Dendritic cell treated with granulocyte-macrophage colony-stimulating factor and Interleukin-4, amounts not matched to agents 40 ng/mL and 50 ng/mL, for 4 days (primary cell): ENCODE results near the gene DCAKD.

Source experiments
- H3K27ac Mint-ChIP-seq: one replicate; pipeline ENCODE4 v1.8.0; 2022; ENCODE audit warnings: mild to moderate bottlenecking, mixed read lengths
- H3K27me3 Mint-ChIP-seq: one replicate; pipeline ENCODE4 v1.8.0; 2022; ENCODE audit warnings: mild to moderate bottlenecking, mixed read lengths
- H3K36me3 Mint-ChIP-seq: one replicate; pipeline ENCODE4 v1.8.0; 2022; ENCODE audit warnings: low read depth, mixed read lengths
- H3K4me1 Mint-ChIP-seq: one replicate; pipeline ENCODE4 v1.8.0; 2022; ENCODE audit warnings: low read depth, mixed read lengths
- H3K4me3 Mint-ChIP-seq: one replicate; pipeline ENCODE4 v1.8.0; 2022; ENCODE audit warnings: mild to moderate bottlenecking, moderate library complexity, mixed read lengths
- H3K9me3 Mint-ChIP-seq: one replicate; pipeline ENCODE4 v1.8.0; 2022; ENCODE audit warnings: mixed read lengths
- intact Hi-C: fragments of 100-400 bp; cut with micrococcal nuclease; formaldehyde crosslinking; loops from one replicate; pipeline ENCODE4 v1.15.0; 2022

DCAKD gene

DNA sequence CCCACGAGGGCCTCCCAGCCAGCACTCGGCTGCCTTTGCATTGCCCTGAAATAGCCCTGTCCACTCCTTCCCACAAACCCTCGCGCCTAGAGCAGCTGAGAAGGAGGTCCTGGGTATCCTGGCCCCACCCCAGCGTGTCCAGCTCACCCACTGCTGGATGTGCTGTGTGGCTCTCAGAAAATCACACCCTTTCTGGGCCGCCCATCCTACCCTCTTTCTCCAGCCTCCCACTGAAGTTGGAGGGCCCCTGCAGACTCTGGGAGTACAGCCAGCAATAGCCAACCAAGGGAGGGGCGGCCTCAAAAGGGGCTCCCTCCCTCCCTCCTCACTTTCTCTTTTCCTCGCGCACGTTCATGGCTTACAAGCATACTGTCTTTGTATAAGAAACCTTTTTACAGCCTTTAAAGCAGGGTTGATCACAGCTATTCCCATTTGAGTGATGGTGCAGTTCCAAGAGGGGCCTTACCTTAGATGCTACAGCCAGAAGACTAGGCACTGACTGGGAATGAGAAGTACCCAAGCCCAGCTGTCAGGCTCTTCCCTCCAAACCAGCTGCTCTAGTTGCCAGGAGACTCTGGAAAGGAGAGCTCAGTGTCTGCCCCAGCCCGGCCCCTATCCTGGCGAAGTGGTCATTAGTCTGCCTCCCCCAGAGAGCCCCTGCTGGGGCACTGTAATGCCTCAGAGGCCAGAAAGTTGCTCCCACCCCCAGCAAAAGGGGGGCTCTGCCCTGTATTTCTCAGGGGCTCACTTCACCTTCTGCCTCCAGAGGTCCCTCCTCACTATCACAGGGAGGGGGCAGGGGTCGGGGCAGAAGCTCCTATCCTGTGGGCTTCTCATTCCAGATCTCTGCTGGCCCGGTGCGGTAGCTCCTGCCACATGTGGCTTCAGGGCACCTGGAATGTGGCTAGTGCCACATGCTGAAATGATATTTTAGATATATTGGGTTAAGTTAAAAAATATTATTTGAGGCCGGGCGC lies 38.1 kb downstream of the DCAKD start:
- Mint-ChIP-seq H3K36me3 (no peaks in the 10 kb centered on the region), H3K27me3 (peaks cover 34% of the 10 kb centered on the region), H3K4me3 (no peak overlapping the region), H3K4me1 (peaks cover 12% of the 10 kb centered on the region), H3K27ac (no peak overlapping the region), H3K9me3 (no peaks in the 10 kb centered on the region)
- intact Hi-C loops, result no loop called here

- no peaks in the 10 kb centered on the region for H3K9me3 Mint-ChIP-seq
- peaks cover 34% of the 10 kb centered on the region for H3K27me3 Mint-ChIP-seq
- H3K27ac Mint-ChIP-seq, result no peak overlapping the region
- peaks cover 16% of the 10 kb centered on the region for H3K4me1 Mint-ChIP-seq
- no peaks in the 10 kb centered on the region for H3K36me3 Mint-ChIP-seq
- H3K4me3 Mint-ChIP-seq, result no peak overlapping the region
- intact Hi-C loops, result no loop called here
Observed at GRCh38 chr17:45011767-45012166, 39.7 kb downstream of the DCAKD start.

GRCh38 chr17:45009676-45010467 lies 41.6 kb downstream of the DCAKD start:
- Mint-ChIP-seq H3K27ac (no peak overlapping the region), H3K4me1 (peaks cover 16% of the 10 kb centered on the region), H3K27me3 (peaks cover 31% of the 10 kb centered on the region), H3K4me3 (no peak overlapping the region), H3K36me3 (no peaks in the 10 kb centered on the region), H3K9me3 (no peaks in the 10 kb centered on the region)
- intact Hi-C loops, result no loop called here

GRCh38 chr17:45008216-45008615 lies 43.2 kb downstream of the DCAKD start:
- Mint-ChIP-seq H3K27me3 (peaks cover 41% of the 10 kb centered on the region), H3K4me1 (peaks cover 16% of the 10 kb centered on the region), H3K27ac (no peak overlapping the region), H3K4me3 (no peak overlapping the region), H3K9me3 (no peaks in the 10 kb centered on the region), H3K36me3 (no peaks in the 10 kb centered on the region)
- intact Hi-C loops, result no loop called here

DNA sequence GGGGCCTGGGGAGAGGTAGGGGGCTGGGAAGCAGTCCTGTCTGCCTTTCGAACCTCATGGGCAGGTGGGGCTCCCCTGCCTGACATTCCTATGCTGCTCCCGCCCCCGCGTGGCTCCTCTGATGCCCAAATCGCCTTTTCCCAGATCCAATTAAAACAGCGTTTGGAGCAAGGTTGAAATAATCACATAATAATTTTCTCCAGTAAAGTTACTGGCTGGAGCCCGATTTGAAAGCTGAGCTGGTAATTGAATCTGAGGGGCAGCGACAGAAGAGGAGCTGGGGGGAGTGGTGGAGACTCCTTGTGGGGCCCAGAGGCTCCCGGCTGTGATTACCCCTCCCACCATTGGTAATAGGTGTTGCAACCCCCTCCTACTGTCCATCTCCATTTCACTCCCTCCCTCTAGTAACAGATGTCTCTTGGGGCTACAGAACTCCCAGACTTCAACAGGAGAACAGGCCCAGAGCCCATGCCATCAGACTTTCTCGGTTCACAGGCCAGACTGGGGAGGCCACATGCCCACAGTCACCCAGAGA lies 44.4 kb downstream of the DCAKD start:
- Mint-ChIP-seq H3K9me3 (no peaks in the 10 kb centered on the region), H3K27me3 (peaks cover 44% of the 10 kb centered on the region), H3K36me3 (no peaks in the 10 kb centered on the region), H3K27ac (no peak overlapping the region), H3K4me3 (no peak overlapping the region), H3K4me1 (peaks cover 16% of the 10 kb centered on the region)
- intact Hi-C loops, result no loop called here

GRCh38 chr17:45005700-45006099 lies 45.7 kb downstream of the DCAKD start:
- H3K9me3 Mint-ChIP-seq, result no peaks in the 10 kb centered on the region
- intact Hi-C loops, result no loop called here
- peaks cover 16% of the 10 kb centered on the region for H3K4me1 Mint-ChIP-seq

DNA sequence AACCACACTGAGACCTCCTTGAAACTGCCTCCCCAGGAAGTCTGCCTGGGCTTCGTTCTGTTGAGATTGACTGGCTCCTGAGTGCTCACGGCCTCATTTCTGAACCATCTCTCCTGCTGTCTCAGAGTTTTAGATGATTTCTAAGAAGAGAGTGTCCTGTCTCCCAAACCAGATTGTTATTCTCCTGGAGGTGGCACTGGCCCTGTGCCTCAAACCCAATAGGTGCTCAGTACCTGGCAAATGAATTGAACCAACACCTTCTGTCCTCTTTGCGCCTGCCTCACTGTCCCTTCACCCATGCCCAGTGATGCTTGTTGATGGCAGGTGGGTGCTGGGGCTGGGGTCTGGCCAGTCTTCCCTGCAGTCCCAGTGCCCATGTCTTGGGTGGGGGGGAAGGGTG lies 47.0 kb downstream of the DCAKD start:
- Mint-ChIP-seq H3K27ac (no peak overlapping the region), H3K4me3 (no peak overlapping the region), H3K9me3 (no peaks in the 10 kb centered on the region), H3K36me3 (no peaks in the 10 kb centered on the region), H3K27me3 (peaks cover 39% of the 10 kb centered on the region), H3K4me1 (peaks cover 8% of the 10 kb centered on the region)
- intact Hi-C loops, result no loop called here

More at GRCh38 chr17:45005700-45006099, 45.7 kb downstream of the DCAKD start:
- Mint-ChIP-seq H3K27ac (no peak overlapping the region), H3K36me3 (no peaks in the 10 kb centered on the region), H3K4me3 (no peak overlapping the region), H3K27me3 (peaks cover 42% of the 10 kb centered on the region)

- Mint-ChIP-seq H3K9me3 (no peaks in the 10 kb centered on the region), H3K4me1 (peaks cover 8% of the 10 kb centered on the region), H3K4me3 (no peak overlapping the region), H3K27me3 (peaks cover 36% of the 10 kb centered on the region), H3K36me3 (no peaks in the 10 kb centered on the region), H3K27ac (no peak overlapping the region)
- intact Hi-C loops, result no loop called here
Observed at GRCh38 chr17:45003877-45004276, 47.6 kb downstream of the DCAKD start.

DNA sequence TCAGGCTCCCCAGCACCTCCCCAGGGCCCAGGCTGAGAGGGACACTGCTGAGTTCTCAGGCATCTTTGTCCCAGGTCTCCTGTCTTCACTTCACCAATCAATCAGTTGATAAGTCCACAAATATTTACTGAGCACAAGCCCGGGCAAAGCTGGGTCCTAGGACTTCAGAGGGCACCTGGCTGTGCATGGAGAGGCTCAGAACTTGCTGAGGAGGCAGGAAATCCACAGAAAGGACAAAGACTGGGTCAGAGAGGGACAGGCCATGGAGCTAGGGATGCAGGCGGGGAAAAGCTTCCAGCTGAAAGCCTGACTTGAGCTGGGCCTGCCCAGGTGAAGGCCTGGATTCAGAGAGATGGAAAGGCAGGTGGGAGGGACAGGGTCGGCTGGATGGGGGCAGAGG lies 50.1 kb downstream of the DCAKD start:
- no peaks in the 10 kb centered on the region for H3K9me3 Mint-ChIP-seq
- H3K4me3 Mint-ChIP-seq, result no peak overlapping the region
- intact Hi-C loops, result no loop called here
- no peaks in the 10 kb centered on the region for H3K4me1 Mint-ChIP-seq
- no peak overlapping the region for H3K27ac Mint-ChIP-seq
- H3K36me3 Mint-ChIP-seq, result no peaks in the 10 kb centered on the region
- peaks cover 35% of the 10 kb centered on the region for H3K27me3 Mint-ChIP-seq

DNA sequence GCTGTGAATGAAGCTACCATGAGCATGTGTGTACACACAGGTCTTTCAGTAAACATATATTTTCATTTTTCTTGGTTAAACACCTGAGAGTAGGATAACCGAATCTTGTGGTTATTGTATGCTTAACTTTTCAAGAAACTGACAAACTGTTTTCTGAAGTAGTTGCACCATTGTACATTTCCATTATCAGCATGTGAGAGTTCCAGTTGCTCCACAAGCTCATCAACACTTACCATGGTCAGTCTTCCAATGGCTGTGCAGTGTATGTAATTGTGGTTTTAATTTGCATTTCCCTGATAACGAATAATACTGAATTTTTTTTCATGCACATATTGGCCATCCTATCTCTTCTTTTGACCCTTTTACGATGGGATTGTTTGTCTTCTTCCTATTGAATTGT lies 52.0 kb downstream of the DCAKD start:
- Mint-ChIP-seq H3K4me3 (no peak overlapping the region), H3K27ac (no peak overlapping the region)

GRCh38 chr17:44998646-44999045 lies 52.8 kb downstream of the DCAKD start:
- no peaks in the 10 kb centered on the region for H3K36me3 Mint-ChIP-seq
- no peaks in the 10 kb centered on the region for H3K9me3 Mint-ChIP-seq
- peaks cover 38% of the 10 kb centered on the region for H3K27me3 Mint-ChIP-seq
- intact Hi-C loops, result no loop called here
- H3K4me1 Mint-ChIP-seq, result no peaks in the 10 kb centered on the region
- H3K27ac Mint-ChIP-seq, result no peak overlapping the region
- H3K4me3 Mint-ChIP-seq, result no peak overlapping the region

More for the DNA sequence above, 52.0 kb downstream of the DCAKD start:
- Mint-ChIP-seq H3K36me3 (no peaks in the 10 kb centered on the region), H3K4me1 (no peaks in the 10 kb centered on the region), H3K9me3 (no peaks in the 10 kb centered on the region), H3K27me3 (peaks cover 41% of the 10 kb centered on the region)
- intact Hi-C loops, result no loop called here

- Mint-ChIP-seq H3K4me1 (no peaks in the 10 kb centered on the region), H3K4me3 (no peak overlapping the region), H3K27ac (no peak overlapping the region), H3K9me3 (no peaks in the 10 kb centered on the region), H3K27me3 (peaks cover 35% of the 10 kb centered on the region), H3K36me3 (no peaks in the 10 kb centered on the region)
- intact Hi-C loops, result no loop called here
Observed at GRCh38 chr17:44997733-44998520, 53.5 kb downstream of the DCAKD start.

- Mint-ChIP-seq H3K27ac (no peak overlapping the region), H3K27me3 (peaks cover 37% of the 10 kb centered on the region), H3K4me3 (no peak overlapping the region), H3K4me1 (no peaks in the 10 kb centered on the region), H3K36me3 (no peaks in the 10 kb centered on the region), H3K9me3 (no peaks in the 10 kb centered on the region)
- intact Hi-C loops, result no loop called here
Observed at GRCh38 chr17:44996304-44996703, 55.1 kb downstream of the DCAKD start.
